ENCODE measurements around the gene DUSP1.

Gene DUSP1

GRCh38 chr5:172721455-172722326, 49.3 kb downstream of the DUSP1 start:
- DNase-seq, result no peak

DNA sequence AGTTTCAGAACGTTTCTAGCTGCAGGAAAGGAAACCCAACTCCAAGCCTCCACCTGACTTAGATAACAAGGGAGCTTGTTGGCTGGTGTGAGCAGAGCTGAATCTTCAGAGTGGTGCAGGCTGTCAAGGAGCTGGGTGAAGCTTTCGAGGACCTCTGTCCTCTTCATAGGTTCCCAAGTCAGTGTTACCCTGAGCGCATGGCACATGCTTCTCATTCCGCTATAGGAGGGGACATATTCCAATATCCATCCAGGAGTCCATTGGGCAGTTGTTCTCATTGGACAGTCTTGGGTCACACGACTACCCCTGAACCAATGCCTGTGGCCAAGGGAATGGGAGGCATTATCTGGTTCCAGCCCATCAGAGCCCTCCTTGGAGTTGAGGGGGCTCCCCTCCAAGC, 50.3 kb downstream of the DUSP1 start:
- DNase-seq, result no peak

- DNase-seq, result no peak
These were observed 51.8 kb downstream of the DUSP1 start for GRCh38 chr5:172719211-172719610.

GRCh38 chr5:172718527-172719114, 52.4 kb downstream of the DUSP1 start:
- no peak for DNase-seq
